HCT116 (cell line): ENCODE results near the gene SYNPO. TPM values are rescaled to one million over a fixed set of nuclear protein-coding genes. Genes with fewer than 3 reads are reported as not detected.

ENCODE experiments used
- ATAC-seq: fragments of 200-7000 bp; cut with Tn5 transposase; 2 replicates; pipeline ENCODE4 v1.9.1; 2020; ENCODE audit warnings: mild to moderate bottlenecking, moderate library complexity
- BruUV-seq: library from RNA; stranded (reverse); fragments of 400-500 nt; replicated peaks from 2 replicates; lab custom pipeline; 2021; lab: Mats Ljungman, UMichigan
- CTCF ChIA-PET: fragments of 300-600 bp; sonication (Branson Sonifier 250); formaldehyde crosslinking; loops from one replicate; lab custom pipeline; 2021; ENCODE audit warnings: antibody characterized with exemption; lab: Charles Lee
- POLR2A ChIA-PET: fragments of 300-600, 350-600 bp; sonication (Branson Sonifier 250); formaldehyde crosslinking; loops from one replicate; lab custom pipeline; 2021; ENCODE audit warnings: antibody characterized with exemption; lab: Charles Lee
- RAD21 ChIA-PET, 2 experiments: fragments of 300-600 bp; sonication (Branson Sonifier 250); formaldehyde crosslinking; loops; one replicate each; lab custom pipeline; 2023; ENCODE audit warnings: low total read pairs in 2 of 2; ENCODE audit not compliant: uncharacterized antibody in 2 of 2, unreplicated experiment in 2 of 2, low non-redundant PET in 1 of 2; lab: Charles Lee
- DNase-seq: peaks from one replicate; pipeline ENCODE4 v3.0.0-alpha.2; 2010; ENCODE audit warnings: low read depth, low spot score
- H2AFZ ChIP-seq: fragments of 200-600 bp; shearing (Covaris generic), sonication (generic); 2 replicates; pipeline ENCODE4 v1.6.1; 2017; ENCODE audit warnings: low read depth, mixed run types, mixed read lengths, antibody characterized with exemption, low read length; ENCODE audit not compliant: poor library complexity, severe bottlenecking
- H3K27ac ChIP-seq: 2 replicates; pipeline ENCODE4 v1.5.1; 2012; ENCODE audit warnings: low read depth, low read length
- H3K27me3 ChIP-seq: fragments of 200-600 bp; sonication (generic); 2 replicates; pipeline ENCODE4 v1.6.1; 2016; ENCODE audit warnings: mixed run types, low read length, mixed read lengths; ENCODE audit not compliant: insufficient read depth
- H3K36me3 ChIP-seq, 2 experiments: fragments of 200-500 bp in 1 of 2; fragments of 200-600 bp in 1 of 2; sonication (Bioruptor generic) in 1 of 2; sonication (generic) in 1 of 2; 2 replicates each; pipeline versions ENCODE4 v1.5.1 to v1.6.1; 2014 to 2016; ENCODE audit warnings: low read length in 2 of 2, inconsistent platforms in 1 of 2, mixed read lengths in 1 of 2, mixed run types in 1 of 2; ENCODE audit not compliant: insufficient read depth in 2 of 2, control insufficient read depth in 1 of 2
- H3K4me1 ChIP-seq, 2 experiments: fragments of 200-600 bp in 1 of 2; sonication (generic) in 1 of 2; 2 replicates each; pipeline versions ENCODE4 v1.5.1 to v1.6.1; 2012 to 2017; ENCODE audit warnings: low read length in 2 of 2, inconsistent platforms in 1 of 2, mild to moderate bottlenecking in 1 of 2, mixed read lengths in 1 of 2, mixed run types in 1 of 2, moderate library complexity in 1 of 2; ENCODE audit not compliant: insufficient read depth in 2 of 2, control insufficient read depth in 1 of 2
- H3K4me2 ChIP-seq: fragments of 200-600 bp; sonication (generic); 2 replicates; pipeline ENCODE4 v1.6.1; 2017; ENCODE audit warnings: mixed run types, low read length, mixed read lengths
- H3K4me3 ChIP-seq, 2 experiments: fragments of 200-600 bp in 1 of 2; sonication (generic) in 1 of 2; replicated peaks in 1 of 2; 2 replicates each; pipeline ENCODE4 v1.5.1; 2011 to 2016; ENCODE audit warnings: low read length in 2 of 2, control low read depth in 1 of 2, low read depth in 1 of 2, mild to moderate bottlenecking in 1 of 2, mixed read lengths in 1 of 2, mixed run types in 1 of 2
- H3K79me2 ChIP-seq: fragments of 200-600 bp; sonication (generic); 2 replicates; pipeline ENCODE4 v1.6.1; 2017; ENCODE audit warnings: mild to moderate bottlenecking, mixed run types, low read length, moderate library complexity, mixed read lengths; ENCODE audit not compliant: insufficient read depth
- H3K9ac ChIP-seq: fragments of 200-600 bp; sonication (generic); 2 replicates; pipeline ENCODE4 v1.6.1; 2016; ENCODE audit warnings: low read length, mixed read lengths
- H3K9me2 ChIP-seq: fragments of 200-600 bp; sonication (generic), shearing (Covaris generic); 2 replicates; pipeline ENCODE4 v1.6.1; 2017; ENCODE audit warnings: mixed run types, mild to moderate bottlenecking, moderate library complexity; ENCODE audit not compliant: insufficient read depth
- H3K9me3 ChIP-seq, 2 experiments: fragments of 200-500 bp in 1 of 2; fragments of 200-600 bp in 1 of 2; sonication (Bioruptor generic) in 1 of 2; sonication (generic) in 1 of 2; 2 replicates each; pipeline ENCODE4 v1.6.1; 2014 to 2017; ENCODE audit warnings: low read length in 2 of 2, mixed read lengths in 2 of 2, inconsistent platforms in 1 of 2, low read depth in 1 of 2, mild to moderate bottlenecking in 1 of 2, mixed run types in 1 of 2, moderate library complexity in 1 of 2; ENCODE audit not compliant: control insufficient read depth in 1 of 2, insufficient read depth in 1 of 2
- H4K20me1 ChIP-seq: fragments of 200-600 bp; sonication (generic), shearing (Covaris generic); 2 replicates; pipeline ENCODE4 v1.6.1; 2017; ENCODE audit warnings: mixed run types, mild to moderate bottlenecking, moderate library complexity; ENCODE audit not compliant: insufficient read depth
- CBX3 ChIP-seq: IDR thresholded peaks from 2 replicates; pipeline ENCODE4 v1.6.1; 2012; ENCODE audit warnings: low read depth
- CTCF ChIP-seq, 3 experiments: fragments of 200-600 bp in 1 of 3; sonication (generic) in 1 of 3; IDR thresholded peaks in 2 of 3; conservative IDR thresholded peaks in 1 of 3; 2 replicates each; pipeline ENCODE4 v1.5.1; 2012 to 2017; ENCODE audit warnings: low read depth in 2 of 3, low read length in 2 of 3, antibody characterized with exemption in 1 of 3, borderline replicate concordance in 1 of 3, control low read depth in 1 of 3, mild to moderate bottlenecking in 1 of 3, mixed read lengths in 1 of 3, mixed run types in 1 of 3, moderate library complexity in 1 of 3; ENCODE audit not compliant: insufficient read depth in 1 of 3
- EZH2 ChIP-seq: fragments of 200-600 bp; sonication (generic); IDR thresholded peaks from 2 replicates; pipeline ENCODE4 v1.6.1; 2017; ENCODE audit warnings: antibody characterized with exemption, mixed run types
- FOSL1 ChIP-seq: IDR thresholded peaks from 2 replicates; pipeline ENCODE4 v1.6.1; 2012; ENCODE audit warnings: low read depth
- POLR2A ChIP-seq: IDR thresholded peaks from 2 replicates; pipeline ENCODE4 v1.7.0; 2011; ENCODE audit warnings: borderline replicate concordance; ENCODE audit not compliant: insufficient read depth, insufficient read length; ENCODE audit errors: extremely low read depth
- SP1 ChIP-seq: IDR thresholded peaks from 2 replicates; pipeline ENCODE4 v1.6.1; 2012; ENCODE audit warnings: low read depth
- SRF ChIP-seq: IDR thresholded peaks from 2 replicates; pipeline ENCODE4 v1.6.1; 2012; ENCODE audit warnings: low read depth
- TCF7L2 ChIP-seq: IDR thresholded peaks from 2 replicates; pipeline ENCODE4 v1.7.0; 2011; ENCODE audit warnings: borderline replicate concordance, inconsistent platforms; ENCODE audit not compliant: insufficient read depth, insufficient read length; ENCODE audit errors: extremely low read depth
- ZNF274 ChIP-seq: fragments of 200-500 bp; sonication (Bioruptor generic); IDR thresholded peaks from 2 replicates; pipeline ENCODE4 v1.6.1; 2014; ENCODE audit warnings: mild to moderate bottlenecking, low read depth, low read length, inconsistent platforms
- intact Hi-C: fragments of 100-400 bp; cut with micrococcal nuclease; formaldehyde crosslinking; loops from 2 replicates; pipeline ENCODE4 v1.10.0; 2022
- total RNA-seq: library from RNA; stranded (reverse); gene quantifications from one replicate; pipeline ENCODE4 v1.2.1, GENCODE V29; 2021; ENCODE audit not compliant: unreplicated experiment
- TF ChIP-seq, protein P1 (sequence below): IDR thresholded peaks from 2 replicates; pipeline ENCODE4 v1.6.1; 2011; ENCODE audit warnings: mild to moderate bottlenecking, low read length, moderate library complexity; ENCODE audit not compliant: insufficient replicate concordance; ENCODE audit errors: extremely low read depth

Gene SYNPO
- total RNA-seq, 1 experiment from 2014 or later, result 8.2 TPM

DNA sequence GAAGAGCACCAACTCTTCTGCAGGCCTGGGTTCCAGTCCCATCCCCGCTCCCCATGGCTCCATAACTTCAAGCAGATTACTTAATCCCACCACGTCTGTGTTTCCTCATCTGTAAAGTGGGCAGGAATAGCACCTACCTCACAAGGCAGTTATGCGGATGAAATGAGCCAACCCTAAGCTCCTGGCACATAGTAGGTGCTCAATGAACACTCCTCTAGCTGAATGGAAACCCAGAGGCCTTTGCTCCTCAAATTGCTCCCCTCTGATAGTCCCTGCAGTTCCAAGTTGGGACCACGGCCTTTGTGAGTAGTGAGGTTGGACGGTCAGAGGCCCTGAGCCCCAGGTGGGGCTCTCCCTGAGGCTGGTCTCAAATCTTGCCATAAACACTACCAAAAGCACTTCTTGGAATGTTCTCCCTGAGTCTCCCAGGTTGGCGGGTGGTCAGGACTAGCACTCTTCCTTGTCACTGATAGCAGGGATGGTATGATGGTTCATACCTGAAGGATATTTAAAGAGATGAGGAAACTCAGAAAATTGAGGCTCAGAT lies 35.5 kb upstream of the SYNPO start:
- CTCF ChIA-PET, result no interaction called here
- H3K4me2 ChIP-seq, result no peak overlapping the region
- no TSS peak for BruUV-seq

More for the DNA sequence above, 35.5 kb upstream of the SYNPO start:
- no peak for TF ChIP-seq CBX3
- no peak for TF ChIP-seq EZH2
- TF ChIP-seq, protein P1, sequence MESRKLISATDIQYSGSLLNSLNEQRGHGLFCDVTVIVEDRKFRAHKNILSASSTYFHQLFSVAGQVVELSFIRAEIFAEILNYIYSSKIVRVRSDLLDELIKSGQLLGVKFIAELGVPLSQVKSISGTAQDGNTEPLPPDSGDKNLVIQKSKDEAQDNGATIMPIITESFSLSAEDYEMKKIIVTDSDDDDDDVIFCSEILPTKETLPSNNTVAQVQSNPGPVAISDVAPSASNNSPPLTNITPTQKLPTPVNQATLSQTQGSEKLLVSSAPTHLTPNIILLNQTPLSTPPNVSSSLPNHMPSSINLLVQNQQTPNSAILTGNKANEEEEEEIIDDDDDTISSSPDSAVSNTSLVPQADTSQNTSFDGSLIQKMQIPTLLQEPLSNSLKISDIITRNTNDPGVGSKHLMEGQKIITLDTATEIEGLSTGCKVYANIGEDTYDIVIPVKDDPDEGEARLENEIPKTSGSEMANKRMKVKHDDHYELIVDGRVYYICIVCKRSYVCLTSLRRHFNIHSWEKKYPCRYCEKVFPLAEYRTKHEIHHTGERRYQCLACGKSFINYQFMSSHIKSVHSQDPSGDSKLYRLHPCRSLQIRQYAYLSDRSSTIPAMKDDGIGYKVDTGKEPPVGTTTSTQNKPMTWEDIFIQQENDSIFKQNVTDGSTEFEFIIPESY, result no peak
- no peak for TF ChIP-seq SP1
- no peak for TF ChIP-seq FOSL1
- TF ChIP-seq ZNF274, result no peak
- TF ChIP-seq SRF, result no peak
- no peak for TF ChIP-seq POLR2A
- TF ChIP-seq TCF7L2, result no peak
- TF ChIP-seq CTCF (IDR thresholded peaks at IDR 0.05 in 2 of 3, conservative IDR thresholded peaks at IDR 0.05 in 1 of 3; ENCODE audit: borderline replicate concordance in 1 of 3, insufficient read depth in 1 of 3, low read depth in 2 of 3, low read length in 2 of 3), result no peak
- ChIA-PET RAD21 (no interaction called here), POLR2A (no interaction called here)
- no peaks in the 10 kb centered on the region for H3K9me2 ChIP-seq
- intact Hi-C loops, result no loop called here
- H3K36me3 ChIP-seq, result no peaks in the 10 kb centered on the region
- no peaks in the 10 kb centered on the region for H3K27me3 ChIP-seq
- H3K79me2 ChIP-seq, result no peaks in the 10 kb centered on the region
- H3K4me3 ChIP-seq, result no peak overlapping the region
- H3K4me1 ChIP-seq, result peaks cover 0 to 3% of the 10 kb centered on the region in 2 experiments; a peak in 2 of 4 replicates
- no peaks in the 10 kb centered on the region for H3K9me3 ChIP-seq
- H3K9ac ChIP-seq, result no peak overlapping the region
- H4K20me1 ChIP-seq, result no peaks in the 10 kb centered on the region
- ATAC-seq, result no peak
- no peak overlapping the region for H2AFZ ChIP-seq
- no peak for DNase-seq
- H3K27ac ChIP-seq, result no peak overlapping the region
